Activated gamma-delta T cell treated with anti-CD3 and anti-CD28 coated beads, Interleukin-2, amount 50 U/mL, for 16 hours (primary cell): ENCODE measurements around the gene TAF1A.

Experiments used
- DNase-seq: peaks from one replicate; pipeline ENCODE4 v3.0.0-alpha.2; 2020; ENCODE audit warnings: low read depth

The TAF1A gene

DNA sequence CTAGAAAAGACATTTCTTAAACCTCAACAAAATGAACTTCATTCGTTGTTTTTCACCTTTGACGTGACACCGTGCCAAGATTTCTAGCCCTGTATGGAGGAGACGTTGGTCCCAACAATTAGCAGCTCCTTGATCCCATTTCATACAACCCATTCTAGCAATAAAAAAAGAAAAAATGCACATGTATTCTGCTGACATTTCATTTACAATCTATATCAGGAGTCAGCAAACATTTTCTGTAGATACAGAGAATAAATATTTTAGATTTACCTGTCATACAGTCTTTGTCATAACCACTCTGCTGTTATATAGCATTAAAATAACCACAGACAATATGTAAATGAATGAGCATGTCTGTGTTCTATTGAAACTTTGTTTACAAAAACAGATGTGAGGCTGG lies 7.0 kb upstream of the TAF1A start:
- DNase-seq: no peak

GRCh38 chr1:222594789-222595188 lies 5.1 kb upstream of the TAF1A start:
- DNase-seq: no peak

GRCh38 chr1:222592171-222592570 lies 2.4 kb upstream of the TAF1A start:
- DNase-seq: no peak

DNA sequence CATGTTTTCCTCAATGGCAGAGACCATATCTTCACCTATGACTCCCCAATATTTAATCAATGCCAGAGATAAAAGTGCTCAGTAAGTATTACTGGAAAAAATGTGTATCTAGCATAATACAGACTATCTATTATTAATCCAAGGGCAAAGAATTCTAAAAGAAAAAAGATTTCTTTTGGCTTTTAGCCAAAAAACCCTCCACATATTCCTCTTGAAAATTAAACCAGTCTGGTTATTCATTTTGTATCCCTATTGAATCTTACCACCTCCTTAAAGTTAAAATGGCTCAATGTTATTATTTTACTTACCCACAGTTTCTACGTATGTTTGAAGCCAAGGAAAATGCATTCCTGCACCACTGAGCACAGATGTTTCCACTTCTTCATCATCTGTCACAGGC lies 1.6 kb downstream of the TAF1A start:
- no peak for DNase-seq

DNA sequence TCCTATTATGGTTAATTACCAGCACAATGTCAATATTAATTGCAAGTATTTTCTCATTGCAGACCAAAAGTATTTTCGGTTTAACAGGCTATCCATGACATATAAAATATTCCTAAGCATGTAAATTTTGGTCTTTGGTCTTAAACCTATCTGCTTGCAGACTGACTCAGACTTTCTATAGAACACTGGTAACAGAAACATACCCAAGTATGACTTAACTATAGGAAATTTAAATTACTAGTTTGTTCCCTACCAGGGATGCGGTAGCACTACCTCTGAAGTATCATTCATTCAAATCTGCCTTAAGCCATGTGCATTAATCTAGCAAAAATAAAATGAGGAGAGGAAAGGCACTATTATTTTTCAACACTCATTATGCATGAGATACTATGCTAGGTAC lies 2.9 kb downstream of the TAF1A start:
- DNase-seq: no peak

DNA sequence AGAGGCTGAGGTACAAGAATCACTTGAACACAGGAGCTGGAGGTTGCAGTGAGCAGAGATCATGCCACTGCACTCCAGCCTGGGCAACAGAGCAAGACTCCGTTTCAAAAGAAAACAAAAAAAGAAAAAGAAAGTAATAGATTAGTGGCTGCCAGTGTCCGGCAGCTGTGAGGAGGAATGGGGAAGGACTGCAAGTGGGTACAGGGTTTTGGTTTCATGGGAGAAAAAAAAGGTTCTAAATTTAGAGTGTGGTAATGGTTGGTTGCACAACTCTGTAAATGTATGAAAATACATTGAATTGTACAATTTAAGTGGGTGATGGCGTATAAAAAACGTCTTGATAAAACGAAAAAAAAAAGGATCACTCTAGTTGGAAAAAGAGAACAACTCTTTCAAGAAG lies 6.7 kb downstream of the TAF1A start:
- DNase-seq: no peak

DNA sequence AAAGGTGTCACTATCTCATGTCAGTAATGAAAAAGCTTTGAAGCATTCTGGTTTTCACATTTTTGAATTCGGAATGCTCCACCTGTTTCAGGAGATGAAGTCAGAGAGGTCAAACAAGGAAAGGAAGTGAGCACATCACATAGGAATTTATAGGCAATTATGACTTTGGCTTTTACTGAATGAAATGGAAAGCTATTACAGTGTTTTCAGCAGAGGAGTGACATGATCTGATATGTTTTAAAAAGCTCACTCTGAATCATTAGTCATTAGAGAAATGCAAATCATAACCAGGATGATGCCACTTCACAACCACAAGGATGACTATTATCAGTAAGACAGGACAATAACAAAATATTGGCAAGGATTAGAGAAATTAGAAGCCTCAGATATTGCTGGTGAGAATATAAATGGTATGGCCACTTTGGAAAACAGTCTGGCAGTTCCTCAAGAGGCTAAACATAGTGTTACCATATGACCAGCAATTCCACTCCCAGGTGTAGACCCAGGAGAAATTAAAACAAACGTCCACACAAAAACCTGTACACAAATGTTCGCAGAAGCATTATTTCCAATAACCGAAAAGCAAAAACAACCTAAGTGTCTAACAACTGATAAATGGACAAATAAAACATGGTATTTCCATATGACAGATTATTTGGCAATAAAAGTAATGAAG lies 7.5 kb downstream of the TAF1A start:
- DNase-seq: no peak

DNA sequence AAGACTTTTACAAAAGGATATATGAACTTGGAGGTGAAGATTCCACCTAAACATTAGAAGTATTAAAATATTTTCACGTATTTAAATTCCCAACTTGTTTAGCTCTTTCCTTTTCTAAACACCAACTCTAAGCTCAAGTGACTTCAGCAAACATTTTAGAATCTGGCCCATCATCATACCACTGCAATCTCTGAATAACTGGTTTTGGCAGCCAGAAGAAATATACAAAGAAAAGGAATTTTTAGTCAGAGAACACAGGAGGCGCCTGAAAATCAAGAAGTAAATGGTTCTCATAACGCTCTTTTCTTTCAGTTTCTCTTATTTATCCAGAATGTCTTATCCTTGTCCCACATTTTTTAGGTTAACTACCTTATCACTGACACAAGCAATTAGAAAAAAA lies 10.4 kb downstream of the TAF1A start:
- DNase-seq: no peak

GRCh38 chr1:222570837-222571236 lies 18.9 kb downstream of the TAF1A start:
- DNase-seq: no peak

- DNase-seq: no peak
Measured at GRCh38 chr1:222561656-222562055, 28.1 kb downstream of the TAF1A start.

GRCh38 chr1:222557574-222557973 lies 32.2 kb downstream of the TAF1A start:
- DNase-seq: no peak

GRCh38 chr1:222557148-222557547 lies 32.6 kb downstream of the TAF1A start:
- DNase-seq: no peak

DNA sequence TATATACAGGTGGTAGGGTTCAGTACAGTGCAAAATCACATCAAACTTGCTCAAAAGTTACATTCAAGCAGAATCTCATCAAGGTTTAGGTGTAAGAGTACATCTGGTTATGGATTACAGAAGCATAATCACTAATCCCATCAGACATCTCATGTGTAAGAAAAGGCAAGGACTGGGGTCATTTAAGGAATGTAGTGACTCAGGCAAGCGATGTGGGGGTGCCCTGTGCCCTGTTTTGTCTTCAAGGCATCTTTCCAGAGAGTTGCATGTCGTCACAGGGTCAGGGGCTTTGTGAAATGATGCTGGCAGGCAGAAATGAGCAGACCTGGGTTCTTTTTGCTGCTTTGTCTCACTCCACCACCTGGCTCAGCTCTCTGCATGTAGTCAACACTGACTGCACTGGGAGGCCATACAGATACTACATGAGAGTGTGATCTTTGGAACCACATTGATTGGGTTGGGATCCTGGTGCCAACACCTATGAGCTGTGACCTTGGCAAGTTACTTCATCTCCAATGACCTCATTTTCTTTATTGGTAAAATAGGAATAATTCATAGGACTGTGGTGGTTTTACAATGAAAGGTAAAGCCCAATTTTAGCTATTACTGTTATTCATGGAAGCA lies 33.6 kb downstream of the TAF1A start:
- no peak for DNase-seq

- no peak for DNase-seq
Measured at GRCh38 chr1:222554177-222554576, 35.6 kb downstream of the TAF1A start.

GRCh38 chr1:222552882-222553281 lies 36.9 kb downstream of the TAF1A start:
- no peak for DNase-seq

DNA sequence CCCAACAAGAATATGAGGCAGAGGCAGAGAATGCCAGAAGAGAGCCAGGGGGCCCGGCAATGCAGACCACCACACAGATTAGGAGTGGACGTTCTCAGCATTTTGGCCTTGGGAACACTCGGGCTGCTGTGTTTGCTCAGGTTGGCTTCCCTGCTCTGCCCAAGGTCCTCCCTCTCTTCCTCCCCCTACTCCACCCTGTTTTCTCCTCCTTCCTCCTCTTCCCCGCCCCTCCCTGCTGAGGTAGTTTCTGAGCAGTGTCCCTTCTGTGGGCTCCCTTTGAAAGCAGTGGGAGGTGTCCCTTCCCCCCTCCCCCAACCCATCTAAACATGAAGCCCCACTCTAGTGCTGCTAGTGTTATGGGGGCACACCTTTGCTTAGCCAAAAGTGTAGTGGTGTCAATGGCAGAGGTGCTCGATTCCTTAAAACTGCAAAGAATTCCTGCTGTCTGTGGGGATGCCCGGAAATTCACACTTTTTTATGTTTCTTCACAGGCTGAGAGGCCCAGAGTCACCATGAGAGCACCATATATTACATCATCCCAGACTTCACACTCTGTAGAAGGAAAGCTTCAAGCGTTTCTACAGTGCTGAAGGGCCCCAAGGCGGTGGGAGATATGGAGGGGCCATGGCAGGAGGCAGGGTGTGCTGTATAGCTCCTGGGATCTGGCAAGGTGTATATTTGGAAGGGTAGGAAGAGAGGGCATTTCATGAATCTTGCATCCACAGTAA lies 41.6 kb downstream of the TAF1A start, which contains the start of gene HHIPL2:
HHIPL2 (minus strand) TSS at position 161 of the 728 bp plus-strand sequence; CDS start at position 101, 60 bp downstream.
- no peak for DNase-seq

- DNase-seq: no peak
Measured at GRCh38 chr1:222547260-222547614, 42.5 kb downstream of the TAF1A start.

DNA sequence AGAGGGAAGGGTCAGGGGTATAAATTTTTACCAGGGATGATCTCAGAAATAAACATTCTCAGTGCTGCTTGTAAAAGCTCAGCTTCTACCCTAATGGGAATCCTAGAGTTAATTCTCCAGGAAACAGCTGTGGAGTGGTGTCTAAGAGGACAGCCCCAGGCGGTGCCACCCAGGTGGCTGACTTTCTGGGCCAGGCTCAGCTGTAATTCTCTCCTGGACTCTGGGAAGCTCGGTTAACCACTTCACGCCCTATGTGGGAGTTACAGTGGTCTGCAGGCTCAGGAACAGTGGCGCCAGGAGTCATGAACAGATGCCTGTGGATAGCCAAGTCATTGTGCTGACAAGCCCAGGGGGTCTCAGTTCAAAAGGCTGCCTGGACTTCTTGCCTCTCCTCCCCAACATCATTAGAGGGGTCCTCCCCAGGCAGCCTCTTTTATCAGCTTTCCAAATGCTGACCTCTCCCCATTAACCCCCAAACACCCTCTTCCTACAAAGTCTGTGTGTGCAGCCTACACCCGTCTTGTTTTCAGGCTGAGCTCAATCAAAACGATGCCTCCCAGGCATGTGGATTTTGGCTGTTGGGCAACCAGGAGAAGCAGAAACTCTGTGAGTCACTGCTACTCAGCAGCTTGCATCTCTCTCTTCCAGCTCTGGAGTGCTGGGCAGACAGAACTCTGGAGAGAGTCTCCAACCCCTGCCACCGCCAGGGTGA lies 43.0 kb downstream of the TAF1A start:
- DNase-seq: no peak

- no peak for DNase-seq
Measured at GRCh38 chr1:222546091-222546490, 43.6 kb downstream of the TAF1A start.

GRCh38 chr1:222543817-222544216 lies 45.9 kb downstream of the TAF1A start:
- no peak for DNase-seq

GRCh38 chr1:222540598-222540995 lies 49.1 kb downstream of the TAF1A start:
- no peak for DNase-seq

DNA sequence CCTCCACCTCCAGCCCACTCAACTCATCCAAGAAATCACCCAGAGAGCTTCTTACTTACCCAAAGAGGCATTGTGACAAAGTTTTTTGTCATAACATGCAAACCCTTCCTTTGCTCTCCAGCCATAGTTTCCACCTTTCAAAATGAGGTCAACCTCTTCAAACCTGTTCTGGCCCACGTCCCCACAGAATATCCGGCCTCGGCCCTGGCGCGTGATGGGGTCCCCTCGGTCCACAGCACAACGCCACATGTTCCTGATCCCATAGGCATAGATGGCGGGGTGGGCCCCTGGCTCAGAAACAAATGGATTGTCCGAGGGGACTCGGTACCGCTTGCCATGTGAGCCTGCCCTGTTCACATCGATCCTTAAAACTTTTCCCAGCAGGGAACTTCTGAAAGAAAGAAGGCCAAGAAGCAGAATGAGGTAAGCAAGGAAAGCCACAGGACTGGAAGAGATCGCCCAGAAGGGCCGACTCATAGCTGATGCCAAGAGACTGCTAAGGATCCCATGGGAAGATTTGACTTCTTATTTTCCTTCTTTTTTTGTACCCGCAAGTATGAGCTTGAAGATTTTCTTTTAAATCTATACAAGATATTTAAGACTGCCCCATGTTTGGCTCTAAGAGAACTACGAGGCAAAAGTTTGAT lies 49.7 kb downstream of the TAF1A start:
- no peak for DNase-seq
